IPS-20b (cell line): ENCODE data around the gene ASB4.

ENCODE experiments used
- H3K27ac ChIP-seq: one replicate; pipeline ENCODE4 v1.5.1; 2013; ENCODE audit warnings: low read length
- H3K27me3 ChIP-seq: 2 replicates; pipeline ENCODE4 v1.6.1; 2013; ENCODE audit warnings: mild to moderate bottlenecking, low read length, inconsistent platforms; ENCODE audit not compliant: insufficient read depth
- H3K36me3 ChIP-seq: 2 replicates; pipeline ENCODE4 v1.6.1; 2013; ENCODE audit warnings: low read depth, mild to moderate bottlenecking, inconsistent platforms, low read length, moderate library complexity; ENCODE audit not compliant: insufficient read depth
- H3K4me1 ChIP-seq: 2 replicates; pipeline ENCODE4 v1.6.1; 2013; ENCODE audit warnings: mild to moderate bottlenecking, control low read depth, inconsistent platforms, low read length, moderate library complexity; ENCODE audit not compliant: insufficient read depth
- H3K4me3 ChIP-seq: 2 replicates; pipeline ENCODE4 v1.5.1; 2013; ENCODE audit warnings: mild to moderate bottlenecking, low read length, inconsistent platforms
- H3K9ac ChIP-seq: 2 replicates; pipeline ENCODE4 v1.6.1; 2013; ENCODE audit warnings: low read depth, mild to moderate bottlenecking, inconsistent platforms, low read length, moderate library complexity
- H3K9me3 ChIP-seq: 2 replicates; pipeline ENCODE4 v1.6.1; 2013; ENCODE audit warnings: mild to moderate bottlenecking, low read depth, low read length, inconsistent platforms; ENCODE audit not compliant: insufficient read depth

ASB4 gene

DNA sequence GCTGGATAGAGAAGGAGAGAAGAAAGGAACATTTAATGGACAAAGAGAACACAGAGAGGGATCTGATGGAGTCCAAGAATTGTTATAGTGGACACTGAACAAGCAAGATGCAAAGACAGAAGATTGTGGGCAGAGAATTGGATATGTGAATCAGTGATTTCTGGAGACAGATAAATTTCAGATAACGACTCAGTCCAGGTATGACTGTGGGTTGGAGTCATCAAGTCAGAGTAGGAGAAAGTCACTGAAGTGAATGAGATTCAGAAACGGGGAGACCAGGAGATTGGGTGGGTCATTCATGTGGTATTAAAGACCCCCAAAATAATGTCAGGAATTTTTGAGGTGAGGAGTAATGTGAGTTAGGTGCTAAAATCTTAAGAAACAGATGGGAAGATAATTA is 23.0 kb downstream of the ASB4 start:
- Histone ChIP-seq H3K9ac (no peak overlapping the region), H3K36me3 (no peaks in the 10 kb centered on the region), H3K27ac (no peak overlapping the region), H3K4me3 (no peak overlapping the region), H3K9me3 (no peaks in the 10 kb centered on the region), H3K4me1 (peaks cover 12% of the 10 kb centered on the region; the same call in 1 of the 2 replicates), H3K27me3 (no peaks in the 10 kb centered on the region)

DNA sequence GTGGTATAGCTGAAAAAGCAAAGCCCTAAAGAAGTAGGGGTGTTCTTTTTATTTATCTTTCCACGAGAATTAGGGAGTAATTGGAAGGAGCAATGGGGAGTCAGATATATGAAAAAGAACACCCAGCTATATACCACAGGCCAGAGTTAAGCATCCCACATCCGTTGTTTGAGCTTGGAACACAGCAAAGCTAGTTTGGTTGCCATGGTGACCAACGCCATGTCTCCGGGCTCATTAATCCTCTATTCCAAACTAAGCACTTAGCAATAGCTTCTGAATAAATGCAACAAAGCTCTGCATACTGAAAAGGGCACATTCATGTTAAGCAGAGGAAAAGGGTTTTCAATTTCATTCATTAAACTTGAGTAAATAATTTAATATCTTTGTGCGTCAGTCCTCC is 23.5 kb downstream of the ASB4 start:
- Histone ChIP-seq H3K4me1 (peaks cover 8% of the 10 kb centered on the region; the same call in 1 of the 2 replicates), H3K27ac (no peak overlapping the region), H3K27me3 (no peaks in the 10 kb centered on the region), H3K36me3 (no peaks in the 10 kb centered on the region), H3K4me3 (no peak overlapping the region), H3K9me3 (no peaks in the 10 kb centered on the region), H3K9ac (no peak overlapping the region)

GRCh38 chr7:95511716-95512260 is 26.0 kb downstream of the ASB4 start:
- H3K27me3 ChIP-seq, result no peaks in the 10 kb centered on the region
- 0 out of 2 replicates have a peak overlapping the region, but pooled peaks have one; percentile 34 for H3K4me3 ChIP-seq
- no peaks in the 10 kb centered on the region for H3K36me3 ChIP-seq
- H3K9ac ChIP-seq, result no peak overlapping the region
- peaks cover 3% of the 10 kb centered on the region; the same call in 1 of the 2 replicates for H3K4me1 ChIP-seq
- H3K9me3 ChIP-seq, result no peaks in the 10 kb centered on the region
- no peak overlapping the region for H3K27ac ChIP-seq

GRCh38 chr7:95517458-95517857 is 31.7 kb downstream of the ASB4 start:
- Histone ChIP-seq H3K27ac (no peak overlapping the region), H3K9me3 (no peaks in the 10 kb centered on the region), H3K27me3 (no peaks in the 10 kb centered on the region), H3K4me1 (no peaks in the 10 kb centered on the region), H3K9ac (no peak overlapping the region), H3K4me3 (no peak overlapping the region), H3K36me3 (no peaks in the 10 kb centered on the region)

DNA sequence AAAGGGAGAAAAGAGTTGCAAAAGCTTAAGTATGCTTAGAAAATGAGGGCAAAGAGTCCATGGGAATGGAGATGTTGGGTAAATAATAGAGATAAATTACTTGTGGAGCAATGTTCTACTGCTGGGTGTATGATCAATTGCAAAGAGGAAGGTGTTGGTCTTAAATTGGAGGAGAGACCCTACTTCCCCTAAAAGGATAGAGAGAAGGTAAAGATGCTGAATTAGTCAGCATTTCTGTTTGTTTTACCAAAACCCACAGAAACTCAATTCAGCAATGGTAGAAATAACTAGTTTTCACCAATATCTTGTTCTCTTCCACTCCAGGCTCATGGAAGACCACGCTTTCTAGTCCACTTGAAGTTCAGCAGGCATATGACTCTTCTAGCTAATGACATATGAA is 32.1 kb downstream of the ASB4 start:
- H3K4me3 ChIP-seq, result no peak overlapping the region
- H3K4me1 ChIP-seq, result no peaks in the 10 kb centered on the region
- H3K9ac ChIP-seq, result no peak overlapping the region
- no peaks in the 10 kb centered on the region for H3K36me3 ChIP-seq
- H3K27ac ChIP-seq, result no peak overlapping the region
- H3K27me3 ChIP-seq, result no peaks in the 10 kb centered on the region
- no peaks in the 10 kb centered on the region for H3K9me3 ChIP-seq

DNA sequence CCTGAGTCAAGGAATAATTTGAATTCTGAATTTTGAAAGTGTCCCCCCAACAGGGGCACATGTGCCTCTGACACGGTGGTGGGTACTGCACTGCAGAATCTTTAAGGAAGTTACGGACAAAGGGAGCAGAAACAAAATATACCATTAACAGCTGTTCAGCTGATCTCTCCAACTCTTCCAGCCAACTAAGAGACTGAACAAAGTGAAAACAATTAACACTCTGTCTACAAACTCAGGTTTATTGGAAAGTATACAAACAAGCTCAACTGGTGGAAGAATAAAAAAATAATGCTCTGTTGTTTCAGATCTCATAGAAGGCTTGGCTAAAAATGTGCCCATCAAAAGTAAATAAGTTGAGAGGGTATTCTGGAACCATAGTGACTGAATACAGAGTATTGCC is 34.4 kb downstream of the ASB4 start:
- Histone ChIP-seq H3K27me3 (no peaks in the 10 kb centered on the region), H3K9me3 (no peaks in the 10 kb centered on the region), H3K4me3 (no peak overlapping the region), H3K27ac (no peak overlapping the region), H3K4me1 (no peaks in the 10 kb centered on the region), H3K9ac (no peak overlapping the region), H3K36me3 (no peaks in the 10 kb centered on the region)

GRCh38 chr7:95525503-95525902 is 39.8 kb downstream of the ASB4 start:
- H3K27me3 ChIP-seq, result no peaks in the 10 kb centered on the region

GRCh38 chr7:95526128-95526738 is 40.5 kb downstream of the ASB4 start:
- no peak overlapping the region for H3K27ac ChIP-seq
- H3K9ac ChIP-seq, result no peak overlapping the region
- H3K9me3 ChIP-seq, result no peaks in the 10 kb centered on the region
- no peaks in the 10 kb centered on the region for H3K4me1 ChIP-seq
- H3K4me3 ChIP-seq, result no peak overlapping the region
- no peaks in the 10 kb centered on the region for H3K36me3 ChIP-seq
- H3K27me3 ChIP-seq, result no peaks in the 10 kb centered on the region

More at GRCh38 chr7:95525503-95525902, 39.8 kb downstream of the ASB4 start:
- H3K9ac ChIP-seq, result no peak overlapping the region
- H3K27ac ChIP-seq, result no peak overlapping the region
- no peak overlapping the region for H3K4me3 ChIP-seq
- H3K9me3 ChIP-seq, result no peaks in the 10 kb centered on the region
- H3K4me1 ChIP-seq, result no peaks in the 10 kb centered on the region
- no peaks in the 10 kb centered on the region for H3K36me3 ChIP-seq

- no peaks in the 10 kb centered on the region for H3K27me3 ChIP-seq
- H3K9ac ChIP-seq, result no peak overlapping the region
- no peak overlapping the region for H3K4me3 ChIP-seq
- no peaks in the 10 kb centered on the region for H3K36me3 ChIP-seq
- H3K27ac ChIP-seq, result no peak overlapping the region
- no peaks in the 10 kb centered on the region for H3K4me1 ChIP-seq
- no peaks in the 10 kb centered on the region for H3K9me3 ChIP-seq
These were observed 41.5 kb downstream of the ASB4 start for GRCh38 chr7:95527033-95527775.

GRCh38 chr7:95527776-95528250 is 42.1 kb downstream of the ASB4 start:
- Histone ChIP-seq H3K27me3 (no peaks in the 10 kb centered on the region), H3K4me1 (no peaks in the 10 kb centered on the region), H3K9ac (no peak overlapping the region), H3K27ac (no peak overlapping the region), H3K4me3 (no peak overlapping the region), H3K9me3 (no peaks in the 10 kb centered on the region), H3K36me3 (no peaks in the 10 kb centered on the region)

GRCh38 chr7:95529701-95530100 is 44.0 kb downstream of the ASB4 start:
- Histone ChIP-seq H3K9ac (no peak overlapping the region), H3K4me3 (no peak overlapping the region), H3K4me1 (no peaks in the 10 kb centered on the region), H3K27ac (no peak overlapping the region), H3K27me3 (no peaks in the 10 kb centered on the region), H3K36me3 (no peaks in the 10 kb centered on the region), H3K9me3 (no peaks in the 10 kb centered on the region)

GRCh38 chr7:95530881-95531280 is 45.1 kb downstream of the ASB4 start:
- Histone ChIP-seq H3K36me3 (no peaks in the 10 kb centered on the region), H3K4me1 (no peaks in the 10 kb centered on the region), H3K27me3 (no peaks in the 10 kb centered on the region), H3K9me3 (no peaks in the 10 kb centered on the region), H3K9ac (no peak overlapping the region), H3K4me3 (no peak overlapping the region), H3K27ac (no peak overlapping the region)
